Body of pancreas (tissue), 4 donors: ENCODE results near the gene ANO3. TPM values are rescaled to one million over a fixed set of nuclear protein-coding genes. Genes with fewer than 3 reads are reported as not detected.
"Not testable (repeated sequence)": the region's sequence is repeated elsewhere in the genome, so short reads cannot be mapped to it uniquely, and the experiment has no call there.

Source experiments
- ATAC-seq: fragments of 150-250 bp; one replicate; pipeline ENCODE4 v1.9.1; 2016
- DNase-seq, 4 donors: peaks; one replicate each; pipeline ENCODE4 v3.0.0-alpha.2; 2019
- H3K27ac ChIP-seq, 4 donors: fragments of 200-600 bp; sonication (generic); 1 replicate in 3 of 4; 2 replicates in 1 of 4; pipeline versions ENCODE4 v1.5.1 to v1.6.1; 2016 to 2019; ENCODE audit warnings: mild to moderate bottlenecking in 1 of 4, mixed read lengths in 1 of 4, moderate library complexity in 1 of 4
- H3K27me3 ChIP-seq, 2 donors: fragments of 200-600 bp; sonication (generic); one replicate each; pipeline ENCODE4 v1.6.0; 2016; ENCODE audit warnings: mild to moderate bottlenecking in 1 of 2
- H3K36me3 ChIP-seq, 2 donors: fragments of 200-600 bp; sonication (generic); replicated peaks in 1 of 2; 2 replicates each; pipeline ENCODE4 v1.5.1; 2016; ENCODE audit warnings: low read depth in 2 of 2; ENCODE audit not compliant: insufficient read depth in 1 of 2
- H3K4me1 ChIP-seq: fragments of 200-600 bp; sonication (generic); one replicate; pipeline ENCODE4 v1.6.0; 2016
- H3K4me3 ChIP-seq, 2 donors: fragments of 200-600 bp; sonication (generic); 1 replicate in 1 of 2; 2 replicates in 1 of 2; pipeline ENCODE4 v1.5.1; 2016 to 2019
- H3K9me3 ChIP-seq, 3 donors: fragments of 200-600 bp; sonication (generic); 1 replicate in 2 of 3; 2 replicates in 1 of 3; pipeline ENCODE4 v1.5.1; 2016
- POLR2A ChIP-seq, 3 donors: fragments of 450-650 bp; IDR thresholded peaks; one replicate each; pipeline ENCODE4 v1.6.1; 2016; ENCODE audit warnings: antibody characterized with exemption in 3 of 3, mild to moderate bottlenecking in 2 of 3
- WGBS, 2 donors: methylation state at CpG; one replicate each; pipeline ENCODE4 v1.1.5; 2017; 5-methylcytosine and 5-hydroxymethylcytosine counted together
- intact Hi-C: fragments of 100-400 bp; cut with DNase I; formaldehyde crosslinking; loops from one replicate; pipeline ENCODE4 v1.15.1; 2023
- total RNA-seq, 2 donors: library from RNA; depleted of rRNA; stranded (reverse); fragments of >200 nt; gene quantifications; one replicate each; pipeline ENCODE4 v1.1.0, GENCODE V29; 2016
- TF ChIP-seq, protein P1 (sequence below), 7 experiments: fragments of 450-650 bp in 4 of 7; fragments of 200-600 bp in 3 of 7; sonication (generic) in 3 of 7; IDR thresholded peaks; one replicate each; pipeline ENCODE4 v1.5.1; 2016 to 2019; ENCODE audit warnings: antibody characterized with exemption in 7 of 7

The ANO3 gene
- total RNA-seq, 2 donors from 2014 or later = 0.52 to 5.3 TPM

DNA sequence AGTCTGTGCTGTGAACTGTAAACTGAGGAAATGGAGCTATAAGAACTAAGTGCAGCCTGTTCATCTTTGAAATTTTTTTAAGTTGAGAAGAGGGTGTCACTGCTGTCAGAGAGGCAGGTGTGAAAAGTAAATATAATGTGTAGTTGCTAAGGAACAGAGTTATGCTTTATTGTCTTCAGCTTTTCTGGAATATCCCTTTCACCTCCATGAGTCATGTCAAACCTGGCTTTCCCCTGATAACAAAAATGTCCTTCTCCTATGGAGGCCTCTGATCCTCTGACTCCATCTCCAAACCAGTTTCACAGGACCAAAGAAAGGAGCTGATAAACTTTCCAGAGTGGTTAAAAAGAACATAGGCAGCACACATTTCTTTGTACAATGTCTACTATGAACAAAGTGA, 252.9 kb downstream of the ANO3 start:
- no peak for ATAC-seq
- Histone ChIP-seq H3K4me1 (no peaks in the 10 kb centered on the region), H3K36me3 (no peaks in the 10 kb centered on the region), H3K27me3 (no peaks in the 10 kb centered on the region), H3K9me3 (no peaks in the 10 kb centered on the region), H3K27ac (no peak overlapping the region), H3K4me3 (no peak overlapping the region)
- no peak for DNase-seq
- intact Hi-C loops = no loop called here
- TF ChIP-seq, protein P1, sequence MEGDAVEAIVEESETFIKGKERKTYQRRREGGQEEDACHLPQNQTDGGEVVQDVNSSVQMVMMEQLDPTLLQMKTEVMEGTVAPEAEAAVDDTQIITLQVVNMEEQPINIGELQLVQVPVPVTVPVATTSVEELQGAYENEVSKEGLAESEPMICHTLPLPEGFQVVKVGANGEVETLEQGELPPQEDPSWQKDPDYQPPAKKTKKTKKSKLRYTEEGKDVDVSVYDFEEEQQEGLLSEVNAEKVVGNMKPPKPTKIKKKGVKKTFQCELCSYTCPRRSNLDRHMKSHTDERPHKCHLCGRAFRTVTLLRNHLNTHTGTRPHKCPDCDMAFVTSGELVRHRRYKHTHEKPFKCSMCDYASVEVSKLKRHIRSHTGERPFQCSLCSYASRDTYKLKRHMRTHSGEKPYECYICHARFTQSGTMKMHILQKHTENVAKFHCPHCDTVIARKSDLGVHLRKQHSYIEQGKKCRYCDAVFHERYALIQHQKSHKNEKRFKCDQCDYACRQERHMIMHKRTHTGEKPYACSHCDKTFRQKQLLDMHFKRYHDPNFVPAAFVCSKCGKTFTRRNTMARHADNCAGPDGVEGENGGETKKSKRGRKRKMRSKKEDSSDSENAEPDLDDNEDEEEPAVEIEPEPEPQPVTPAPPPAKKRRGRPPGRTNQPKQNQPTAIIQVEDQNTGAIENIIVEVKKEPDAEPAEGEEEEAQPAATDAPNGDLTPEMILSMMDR (IDR thresholded peaks at IDR 0.05) = no peak
- TF ChIP-seq POLR2A (IDR thresholded peaks at IDR 0.05) = no peak

DNA sequence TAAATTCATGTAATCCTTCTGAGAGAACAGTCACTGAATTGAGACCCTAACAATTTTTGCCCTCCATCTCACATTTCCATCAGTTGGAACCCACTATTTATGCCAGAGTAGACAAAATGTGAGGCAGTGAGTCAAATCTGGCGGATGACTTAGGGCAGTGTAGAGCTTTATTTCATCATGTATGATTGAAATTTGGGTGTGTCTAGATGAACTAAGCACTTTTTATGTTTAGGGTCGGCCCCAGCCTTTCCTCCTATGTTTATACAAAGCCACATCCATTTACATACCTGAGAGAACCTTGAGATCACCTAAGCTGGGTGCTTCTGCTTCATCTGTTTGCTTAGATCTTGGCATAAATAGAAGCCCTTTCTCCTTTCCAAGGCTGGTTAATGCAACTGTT, 255.1 kb downstream of the ANO3 start:
- no peak for ATAC-seq

DNA sequence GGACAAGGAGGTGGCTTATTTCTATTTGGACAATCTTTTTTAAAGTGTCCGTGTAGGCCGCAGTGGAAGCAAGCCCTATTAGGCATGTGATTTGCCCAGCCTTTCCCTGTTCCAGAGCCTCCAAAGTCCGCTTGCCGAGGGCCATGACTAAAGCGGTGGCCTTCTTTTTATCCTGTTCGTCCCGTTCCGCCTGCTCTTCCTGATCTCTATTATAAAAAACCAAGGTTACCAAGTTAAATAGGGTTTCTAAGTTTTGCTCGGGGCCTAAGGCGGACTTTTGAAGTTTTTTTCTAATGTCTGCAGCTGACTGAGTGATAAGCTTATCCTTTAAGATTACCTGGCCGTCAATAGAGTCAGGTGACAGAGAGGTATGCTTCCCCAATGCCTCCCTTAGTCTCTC, 261.8 kb downstream of the ANO3 start:
- 60 to 67% methylated on average over 11 of the region's 11 CpGs for WGBS, 2 donors
- ATAC-seq (no peak), DNase-seq (no peak)
- H3K9me3 ChIP-seq = no peaks in the 10 kb centered on the region
- intact Hi-C loops = no loop called here
- no peak overlapping the region for H3K4me3 ChIP-seq
- TF ChIP-seq POLR2A (IDR thresholded peaks at IDR 0.05) = no peak
- TF ChIP-seq, protein P1 (IDR thresholded peaks at IDR 0.05) = no peak
- H3K4me1 ChIP-seq = no peaks in the 10 kb centered on the region
- no peak overlapping the region for H3K27ac ChIP-seq
- no peaks in the 10 kb centered on the region for H3K27me3 ChIP-seq
- H3K36me3 ChIP-seq = no peaks in the 10 kb centered on the region

More for the DNA sequence above, 255.1 kb downstream of the ANO3 start:
- H3K4me1 ChIP-seq = no peaks in the 10 kb centered on the region
- H3K27ac ChIP-seq = no peak overlapping the region
- no peaks in the 10 kb centered on the region for H3K36me3 ChIP-seq
- TF ChIP-seq, protein P1 (IDR thresholded peaks at IDR 0.05) = no peak
- no peak for TF ChIP-seq POLR2A (IDR thresholded peaks at IDR 0.05)
- H3K4me3 ChIP-seq = no peak overlapping the region
- no peaks in the 10 kb centered on the region for H3K9me3 ChIP-seq
- intact Hi-C loops = no loop called here
- 52 to 56% methylated on average over 2 of the region's 2 CpGs for WGBS, 2 donors
- no peaks in the 10 kb centered on the region for H3K27me3 ChIP-seq
- no peak for DNase-seq

DNA sequence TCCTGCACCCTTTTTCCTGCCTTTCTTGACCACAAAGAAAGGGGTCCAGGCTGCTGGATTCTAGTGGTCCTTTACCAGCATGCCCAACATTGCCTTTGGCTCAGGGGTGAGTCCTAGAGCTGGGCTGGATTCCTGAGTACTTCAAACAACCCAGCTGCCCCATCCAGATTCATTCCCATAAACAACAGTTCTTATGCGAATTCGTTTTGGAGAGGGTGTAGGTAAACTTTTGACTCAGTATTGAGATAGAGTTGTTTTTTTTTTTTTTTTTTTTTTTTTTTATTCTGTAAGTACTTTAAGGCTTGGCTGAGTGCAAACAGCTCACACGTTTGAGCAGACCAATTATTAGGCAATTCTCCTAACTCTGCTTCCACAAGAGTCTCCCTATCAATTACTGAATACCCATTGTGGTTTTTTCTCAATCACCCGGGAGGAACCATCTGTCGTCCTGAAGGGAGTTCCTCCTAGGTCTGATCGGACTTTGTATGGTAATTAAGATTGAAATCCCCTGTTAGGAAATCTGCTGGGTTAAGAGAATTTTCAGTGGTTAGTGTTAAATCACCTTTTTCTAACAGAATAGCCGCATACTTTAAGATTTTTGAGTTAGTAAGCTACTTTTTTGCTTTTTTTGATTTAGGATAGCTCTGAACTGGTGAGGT, 263.4 kb downstream of the ANO3 start:
- H3K4me3 ChIP-seq, H3K27me3 ChIP-seq, H3K4me1 ChIP-seq, H3K36me3 ChIP-seq, DNase-seq, H3K27ac ChIP-seq, ATAC-seq, intact Hi-C loops, H3K9me3 ChIP-seq: not testable (repeated sequence)
- 35 to 50% methylated on average over 7 of the region's 7 CpGs for WGBS, 2 donors

DNA sequence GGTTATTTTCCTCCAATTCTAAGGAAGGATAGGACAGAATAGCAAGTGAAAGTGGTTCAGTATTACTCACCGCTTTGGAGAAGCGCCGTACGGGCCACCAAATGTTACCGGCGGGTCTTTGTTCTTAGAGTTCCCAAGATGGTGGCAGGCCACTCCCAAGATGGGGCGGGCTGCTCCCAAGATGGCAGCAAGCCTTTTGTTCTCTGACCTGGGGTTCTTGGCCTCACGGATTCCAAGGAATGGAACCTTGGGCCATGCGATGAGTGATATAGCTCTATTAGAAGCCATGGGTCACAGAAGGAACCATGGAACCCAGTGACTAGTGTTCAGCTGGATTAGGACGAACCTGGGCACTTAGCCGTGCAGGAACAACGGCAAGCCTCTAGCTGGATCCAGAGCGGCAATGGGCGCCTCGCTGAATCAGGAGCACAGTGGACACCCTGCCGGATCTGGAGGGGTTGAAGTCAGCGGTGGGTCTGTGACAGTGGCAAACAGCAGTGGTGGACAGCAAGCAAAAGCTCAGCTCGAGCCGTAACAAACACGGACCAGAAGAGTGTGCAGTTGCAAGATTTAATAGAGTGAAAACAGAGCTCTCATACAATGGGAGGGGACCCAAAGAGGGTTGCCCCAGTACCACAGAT, 265.2 kb downstream of the ANO3 start:
- H3K9me3 ChIP-seq, H3K27ac ChIP-seq, ATAC-seq, H3K36me3 ChIP-seq, H3K27me3 ChIP-seq, H3K4me3 ChIP-seq, H3K4me1 ChIP-seq, DNase-seq, intact Hi-C loops: not testable (repeated sequence)
- 82 to 86% methylated on average over 20 of the region's 20 CpGs for WGBS, 2 donors

DNA sequence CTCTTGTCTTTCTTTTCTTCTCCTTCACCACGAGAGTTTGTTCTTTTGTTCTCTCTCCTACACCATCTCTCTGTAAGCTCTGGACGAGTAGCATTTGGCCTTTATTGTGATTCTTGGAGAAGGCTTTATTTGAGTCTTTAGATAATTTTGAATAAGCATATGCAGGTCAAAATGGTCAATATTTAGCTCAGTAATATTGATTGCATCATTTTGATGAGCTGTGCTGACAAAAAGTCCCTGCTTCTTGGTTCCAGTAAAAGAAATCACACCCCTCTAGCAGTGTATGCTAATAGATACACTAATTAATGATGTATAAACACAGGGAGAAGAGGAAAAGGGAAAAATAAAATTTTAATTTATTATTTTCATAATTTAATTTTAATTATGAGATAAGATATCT, 266.0 kb downstream of the ANO3 start:
- intact Hi-C loops = no loop called here
- no peaks in the 10 kb centered on the region for H3K27me3 ChIP-seq
- no peak for TF ChIP-seq POLR2A (IDR thresholded peaks at IDR 0.05)
- TF ChIP-seq, protein P1 (IDR thresholded peaks at IDR 0.05) = no peak
- no peaks in the 10 kb centered on the region for H3K36me3 ChIP-seq
- no peak overlapping the region for H3K4me3 ChIP-seq
- H3K27ac ChIP-seq = no peak overlapping the region
- 46 to 69% methylated on average over 2 of the region's 2 CpGs for WGBS, 2 donors
- no peaks in the 10 kb centered on the region for H3K9me3 ChIP-seq
- no peak for ATAC-seq
- no peak for DNase-seq
- no peaks in the 10 kb centered on the region for H3K4me1 ChIP-seq
